ENCODE measurements around the gene AUTS2.

AUTS2 gene

GRCh38 chr7:70787286-70787685, 1189.0 kb downstream of the AUTS2 start:
- H3K36me3 Mint-ChIP-seq (ENCODE audit: insufficient read depth), result peaks cover 72% of the 10 kb centered on the region
- H3K27ac Mint-ChIP-seq (ENCODE audit: low read depth), result peak overlapping the region; percentile 14
- H3K27me3 Mint-ChIP-seq, result no peaks in the 10 kb centered on the region
- no peak overlapping the region for H3K4me3 Mint-ChIP-seq
- no peak for ATAC-seq (replicated peaks; ENCODE audit: extremely low read depth, poor library complexity, severe bottlenecking)
- no peaks in the 10 kb centered on the region for H3K9me3 Mint-ChIP-seq
- no peak for DNase-seq (ENCODE audit: low spot score in 2 of 2)
- peaks cover 9% of the 10 kb centered on the region for H3K4me1 Mint-ChIP-seq

GRCh38 chr7:70787771-70788170, 1189.5 kb downstream of the AUTS2 start:
- H3K27ac Mint-ChIP-seq (ENCODE audit: low read depth), result peak overlapping the region; percentile 14
- ATAC-seq (replicated peaks; ENCODE audit: extremely low read depth, poor library complexity, severe bottlenecking) (no peak), DNase-seq (ENCODE audit: low spot score in 2 of 2) (no peak)
- H3K4me1 Mint-ChIP-seq, result peaks cover 9% of the 10 kb centered on the region
- H3K36me3 Mint-ChIP-seq (ENCODE audit: insufficient read depth), result peaks cover 71% of the 10 kb centered on the region
- H3K27me3 Mint-ChIP-seq, result no peaks in the 10 kb centered on the region
- H3K9me3 Mint-ChIP-seq, result no peaks in the 10 kb centered on the region
- no peak overlapping the region for H3K4me3 Mint-ChIP-seq

GRCh38 chr7:70788276-70788675, 1190.0 kb downstream of the AUTS2 start:
- no peak overlapping the region for H3K4me3 Mint-ChIP-seq
- H3K4me1 Mint-ChIP-seq, result peaks cover 9% of the 10 kb centered on the region
- no peaks in the 10 kb centered on the region for H3K9me3 Mint-ChIP-seq
- H3K27me3 Mint-ChIP-seq, result no peaks in the 10 kb centered on the region
- H3K27ac Mint-ChIP-seq (ENCODE audit: low read depth), result peak overlapping the region; percentile 14
- no peak for ATAC-seq (replicated peaks; ENCODE audit: extremely low read depth, poor library complexity, severe bottlenecking)
- peaks cover 72% of the 10 kb centered on the region for H3K36me3 Mint-ChIP-seq (ENCODE audit: insufficient read depth)
- no peak for DNase-seq (ENCODE audit: low spot score in 2 of 2)

- Mint-ChIP-seq H3K9me3 (no peaks in the 10 kb centered on the region), H3K4me1 (peaks cover 9% of the 10 kb centered on the region), H3K4me3 (no peak overlapping the region), H3K27ac (ENCODE audit: low read depth) (peak overlapping the region; percentile 14), H3K27me3 (no peaks in the 10 kb centered on the region), H3K36me3 (ENCODE audit: insufficient read depth) (peaks cover 65% of the 10 kb centered on the region)
- ATAC-seq (replicated peaks; ENCODE audit: extremely low read depth, poor library complexity, severe bottlenecking) (no peak), DNase-seq (ENCODE audit: low spot score in 2 of 2) (no peak)
Observed at GRCh38 chr7:70789481-70790214, 1191.4 kb downstream of the AUTS2 start.

- DNase-seq (ENCODE audit: low spot score in 2 of 2), result no peak
- H3K27me3 Mint-ChIP-seq, result no peaks in the 10 kb centered on the region
- no peak overlapping the region for H3K27ac Mint-ChIP-seq (ENCODE audit: low read depth)
- no peaks in the 10 kb centered on the region for H3K9me3 Mint-ChIP-seq
- H3K4me1 Mint-ChIP-seq, result peaks cover 9% of the 10 kb centered on the region
- no peak for ATAC-seq (replicated peaks; ENCODE audit: extremely low read depth, poor library complexity, severe bottlenecking)
- H3K36me3 Mint-ChIP-seq (ENCODE audit: insufficient read depth), result peaks cover 57% of the 10 kb centered on the region
- H3K4me3 Mint-ChIP-seq, result no peak overlapping the region
Observed at GRCh38 chr7:70790215-70791073, 1192.2 kb downstream of the AUTS2 start.

GRCh38 chr7:70791341-70791740, 1193.1 kb downstream of the AUTS2 start:
- no peak for DNase-seq (ENCODE audit: low spot score in 2 of 2)
- H3K27me3 Mint-ChIP-seq, result no peaks in the 10 kb centered on the region
- peaks cover 9% of the 10 kb centered on the region for H3K4me1 Mint-ChIP-seq
- peaks cover 48% of the 10 kb centered on the region for H3K36me3 Mint-ChIP-seq (ENCODE audit: insufficient read depth)
- no peak for ATAC-seq (replicated peaks; ENCODE audit: extremely low read depth, poor library complexity, severe bottlenecking)
- H3K9me3 Mint-ChIP-seq, result no peaks in the 10 kb centered on the region
- H3K4me3 Mint-ChIP-seq, result no peak overlapping the region
- no peak overlapping the region for H3K27ac Mint-ChIP-seq (ENCODE audit: low read depth)

- H3K4me1 Mint-ChIP-seq, result peaks cover 9% of the 10 kb centered on the region
- no peak for DNase-seq (ENCODE audit: low spot score in 2 of 2)
Observed at GRCh38 chr7:70793060-70793459, 1194.8 kb downstream of the AUTS2 start.

GRCh38 chr7:70793821-70794220, 1195.5 kb downstream of the AUTS2 start:
- no peak overlapping the region for H3K4me3 Mint-ChIP-seq
- H3K27ac Mint-ChIP-seq (ENCODE audit: low read depth), result no peak overlapping the region
- H3K9me3 Mint-ChIP-seq, result no peaks in the 10 kb centered on the region
- H3K4me1 Mint-ChIP-seq, result peaks cover 12% of the 10 kb centered on the region
- peaks cover 29% of the 10 kb centered on the region for H3K36me3 Mint-ChIP-seq (ENCODE audit: insufficient read depth)
- no peak for ATAC-seq (replicated peaks; ENCODE audit: extremely low read depth, poor library complexity, severe bottlenecking)
- H3K27me3 Mint-ChIP-seq, result no peaks in the 10 kb centered on the region
- no peak for DNase-seq (ENCODE audit: low spot score in 2 of 2)

More at GRCh38 chr7:70793060-70793459, 1194.8 kb downstream of the AUTS2 start:
- Mint-ChIP-seq H3K27me3 (no peaks in the 10 kb centered on the region), H3K27ac (ENCODE audit: low read depth) (no peak overlapping the region), H3K36me3 (ENCODE audit: insufficient read depth) (peaks cover 34% of the 10 kb centered on the region), H3K4me3 (no peak overlapping the region), H3K9me3 (no peaks in the 10 kb centered on the region)
- ATAC-seq (replicated peaks; ENCODE audit: extremely low read depth, poor library complexity, severe bottlenecking), result no peak

- Mint-ChIP-seq H3K27me3 (no peaks in the 10 kb centered on the region), H3K9me3 (peaks cover 2% of the 10 kb centered on the region), H3K27ac (ENCODE audit: low read depth) (no peak overlapping the region), H3K4me1 (peaks cover 12% of the 10 kb centered on the region), H3K4me3 (no peak overlapping the region), H3K36me3 (ENCODE audit: insufficient read depth) (peaks cover 27% of the 10 kb centered on the region)
- ATAC-seq (replicated peaks; ENCODE audit: extremely low read depth, poor library complexity, severe bottlenecking) (no peak), DNase-seq (ENCODE audit: low spot score in 2 of 2) (no peak)
Observed at GRCh38 chr7:70794962-70795361, 1196.7 kb downstream of the AUTS2 start.

- Mint-ChIP-seq H3K4me3 (no peak overlapping the region), H3K27me3 (no peaks in the 10 kb centered on the region), H3K36me3 (ENCODE audit: insufficient read depth) (peaks cover 19% of the 10 kb centered on the region), H3K27ac (ENCODE audit: low read depth) (no peak overlapping the region), H3K9me3 (peaks cover 8% of the 10 kb centered on the region), H3K4me1 (peaks cover 12% of the 10 kb centered on the region)
- ATAC-seq (replicated peaks; ENCODE audit: extremely low read depth, poor library complexity, severe bottlenecking) (no peak), DNase-seq (ENCODE audit: low spot score in 2 of 2) (no peak)
Observed at GRCh38 chr7:70795948-70796347, 1197.7 kb downstream of the AUTS2 start.

- H3K4me1 Mint-ChIP-seq, result peaks cover 12% of the 10 kb centered on the region
- peaks cover 13% of the 10 kb centered on the region for H3K36me3 Mint-ChIP-seq (ENCODE audit: insufficient read depth)
- peaks cover 15% of the 10 kb centered on the region for H3K9me3 Mint-ChIP-seq
- H3K27me3 Mint-ChIP-seq, result no peaks in the 10 kb centered on the region
- DNase-seq (ENCODE audit: low spot score in 2 of 2) (no peak), ATAC-seq (replicated peaks; ENCODE audit: extremely low read depth, poor library complexity, severe bottlenecking) (no peak)
- no peak overlapping the region for H3K4me3 Mint-ChIP-seq
- peak overlapping the region; percentile 93 for H3K27ac Mint-ChIP-seq (ENCODE audit: low read depth)
Observed at GRCh38 chr7:70797109-70797514, 1198.8 kb downstream of the AUTS2 start.

GRCh38 chr7:70799841-70800405, 1201.6 kb downstream of the AUTS2 start:
- H3K27ac Mint-ChIP-seq (ENCODE audit: low read depth), result no peak overlapping the region
- H3K4me3 Mint-ChIP-seq, result no peak overlapping the region
- ATAC-seq (replicated peaks; ENCODE audit: extremely low read depth, poor library complexity, severe bottlenecking) (no peak), DNase-seq (ENCODE audit: low spot score in 2 of 2) (no peak)
- peaks cover 13% of the 10 kb centered on the region for H3K27me3 Mint-ChIP-seq
- peaks cover 2% of the 10 kb centered on the region for H3K36me3 Mint-ChIP-seq (ENCODE audit: insufficient read depth)
- peaks cover 12% of the 10 kb centered on the region for H3K4me1 Mint-ChIP-seq
- peaks cover 21% of the 10 kb centered on the region for H3K9me3 Mint-ChIP-seq
